Prostate gland (tissue), 2 donors: ENCODE results near the gene EFNA2. TPM values are rescaled to one million over a fixed set of nuclear protein-coding genes. Genes with fewer than 3 reads are reported as not detected.

Experiments
- DNase-seq: peaks from one replicate; pipeline ENCODE4 v3.0.0-alpha.2; 2019; ENCODE audit warnings: low spot score
- H3K27ac ChIP-seq, 2 donors: fragments of 200-600 bp; sonication (generic); 2 replicates each; pipeline ENCODE4 v1.5.1; 2017 to 2019
- H3K27me3 ChIP-seq: fragments of 200-600 bp; sonication (generic); replicated peaks from 2 replicates; pipeline ENCODE4 v1.5.1; 2019; ENCODE audit not compliant: insufficient read depth
- H3K36me3 ChIP-seq, 2 donors: fragments of 200-600 bp; sonication (generic); 1 replicate in 1 of 2; 2 replicates in 1 of 2; pipeline versions ENCODE4 v1.5.1 to v1.8.1; 2017 to 2019
- H3K4me1 ChIP-seq: fragments of 200-600 bp; sonication (generic); replicated peaks from 2 replicates; pipeline ENCODE4 v1.5.1; 2019
- H3K4me3 ChIP-seq, 2 donors: fragments of 200-600 bp; sonication (generic); 2 replicates each; pipeline ENCODE4 v1.5.1; 2017 to 2019
- H3K9me3 ChIP-seq: fragments of 200-600 bp; sonication (generic); 2 replicates; pipeline ENCODE4 v1.5.1; 2017
- POLR2A ChIP-seq: fragments of 450-650 bp; IDR thresholded peaks from one replicate; pipeline ENCODE4 v1.6.1; 2016; ENCODE audit warnings: antibody characterized with exemption, mild to moderate bottlenecking
- POLR2AphosphoS5 ChIP-seq: sonication (generic); formaldehyde crosslinking; IDR thresholded peaks from one replicate; pipeline ENCODE4 v1.6.1; 2017; ENCODE audit warnings: antibody characterized with exemption
- WGBS: methylation state at CpG from one replicate; pipeline ENCODE4 v1.1.5; 2018; 5-methylcytosine and 5-hydroxymethylcytosine counted together
- intact Hi-C: fragments of 100-400 bp; cut with DNase I; formaldehyde crosslinking; loops from one replicate; pipeline ENCODE4 v1.14.2; 2022
- total RNA-seq, 2 donors: library from RNA; depleted of rRNA; stranded (reverse); fragments of >200 nt; gene quantifications; one replicate each; pipeline ENCODE4 v1.1.0, GENCODE V29; 2016
- TF ChIP-seq, protein P1 (sequence below), 4 experiments: fragments of 200-600 bp in 2 of 4; fragments of 450-650 bp in 2 of 4; sonication (generic) in 2 of 4; IDR thresholded peaks; 1 replicate in 3 of 4; 2 replicates in 1 of 4; pipeline ENCODE4 v1.5.1; 2016 to 2019; ENCODE audit warnings: antibody characterized with exemption in 4 of 4, mild to moderate bottlenecking in 2 of 4, moderate library complexity in 2 of 4

Gene EFNA2
- total RNA-seq, 2 donors from 2014 or later: not detected

DNA sequence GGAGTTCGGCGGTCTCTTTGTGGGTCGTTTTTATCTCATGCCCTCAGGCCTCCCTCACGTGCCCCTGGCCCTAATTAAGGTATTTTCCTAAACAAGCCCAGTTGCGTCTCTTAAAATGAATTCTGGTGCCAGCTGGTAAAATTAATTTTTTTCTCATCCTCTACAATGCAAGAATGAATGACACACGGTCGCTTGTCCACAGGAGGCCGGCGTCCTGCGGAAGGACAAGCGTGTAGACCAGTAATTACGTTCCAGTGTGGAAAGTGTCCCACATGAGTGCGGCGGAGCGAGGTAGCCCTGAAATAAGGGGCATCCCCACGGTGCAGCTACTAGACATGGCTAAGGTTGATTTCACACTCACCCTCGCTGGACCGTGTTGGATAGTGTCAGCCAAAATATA, 63.5 kb downstream of the EFNA2 start:
- Histone ChIP-seq H3K36me3 (no peaks in the 10 kb centered on the region), H3K27ac (no peak overlapping the region), H3K27me3 (no peaks in the 10 kb centered on the region), H3K4me3 (no peak overlapping the region), H3K9me3 (no peaks in the 10 kb centered on the region), H3K4me1 (no peaks in the 10 kb centered on the region)
- TF ChIP-seq, protein P1, sequence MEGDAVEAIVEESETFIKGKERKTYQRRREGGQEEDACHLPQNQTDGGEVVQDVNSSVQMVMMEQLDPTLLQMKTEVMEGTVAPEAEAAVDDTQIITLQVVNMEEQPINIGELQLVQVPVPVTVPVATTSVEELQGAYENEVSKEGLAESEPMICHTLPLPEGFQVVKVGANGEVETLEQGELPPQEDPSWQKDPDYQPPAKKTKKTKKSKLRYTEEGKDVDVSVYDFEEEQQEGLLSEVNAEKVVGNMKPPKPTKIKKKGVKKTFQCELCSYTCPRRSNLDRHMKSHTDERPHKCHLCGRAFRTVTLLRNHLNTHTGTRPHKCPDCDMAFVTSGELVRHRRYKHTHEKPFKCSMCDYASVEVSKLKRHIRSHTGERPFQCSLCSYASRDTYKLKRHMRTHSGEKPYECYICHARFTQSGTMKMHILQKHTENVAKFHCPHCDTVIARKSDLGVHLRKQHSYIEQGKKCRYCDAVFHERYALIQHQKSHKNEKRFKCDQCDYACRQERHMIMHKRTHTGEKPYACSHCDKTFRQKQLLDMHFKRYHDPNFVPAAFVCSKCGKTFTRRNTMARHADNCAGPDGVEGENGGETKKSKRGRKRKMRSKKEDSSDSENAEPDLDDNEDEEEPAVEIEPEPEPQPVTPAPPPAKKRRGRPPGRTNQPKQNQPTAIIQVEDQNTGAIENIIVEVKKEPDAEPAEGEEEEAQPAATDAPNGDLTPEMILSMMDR (IDR thresholded peaks at IDR 0.05): no peak
- TF ChIP-seq POLR2A: no peak
- no peak for TF ChIP-seq POLR2AphosphoS5
- 89% methylated on average over 18 of the region's 18 CpGs for WGBS
- intact Hi-C loops: no loop called here
- DNase-seq: no peak

DNA sequence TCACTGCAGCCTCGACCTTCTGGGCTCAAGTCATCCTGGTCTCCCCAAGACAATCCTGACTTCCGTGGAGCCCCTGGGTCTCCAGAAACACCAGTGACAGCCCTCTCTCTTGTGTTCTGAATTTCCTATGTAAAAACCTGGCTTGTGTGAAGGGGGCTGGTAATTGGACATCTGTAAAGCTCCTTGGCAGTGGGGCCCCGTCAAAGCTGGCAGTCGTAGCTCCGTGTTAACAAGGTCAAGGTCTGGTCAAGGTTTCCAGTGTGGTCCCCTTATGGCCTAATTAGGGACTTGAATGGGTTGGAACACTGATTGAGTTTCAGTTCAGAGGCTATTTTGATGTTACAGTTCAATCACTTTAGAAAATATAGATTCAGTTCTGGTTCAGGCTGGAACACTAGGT, 65.2 kb downstream of the EFNA2 start:
- Histone ChIP-seq H3K27me3 (no peaks in the 10 kb centered on the region), H3K4me3 (no peak overlapping the region), H3K36me3 (no peaks in the 10 kb centered on the region), H3K9me3 (no peaks in the 10 kb centered on the region), H3K27ac (no peak overlapping the region), H3K4me1 (peaks cover 3% of the 10 kb centered on the region)
- no peak for DNase-seq
- TF ChIP-seq, protein P1 (IDR thresholded peaks at IDR 0.05): no peak
- TF ChIP-seq POLR2AphosphoS5 (no peak), POLR2A (no peak)
- WGBS: 63% methylated on average over 5 of the region's 5 CpGs
- intact Hi-C loops: no loop called here

Other genes starting within 250 kb of the EFNA2 start
- gene ABCA7, start 245.8 kb upstream of the EFNA2 start, total RNA-seq: 10 to 100 TPM; 16.2 to 25.1 TPM
- gene ARHGAP45, start 218.7 kb upstream of the EFNA2 start, total RNA-seq: 10 to 100 TPM in 1 of 2 donors, 1 to 10 TPM in 1; 8.9 to 26.2 TPM
- 100 to 1,000 TPM; 152 to 169 TPM for gene POLR2E, start 190.5 kb upstream of the EFNA2 start, total RNA-seq
- gene GPX4, start 181.9 kb upstream of the EFNA2 start, total RNA-seq: 100 to 1,000 TPM; 577 to 627 TPM
- 10 to 100 TPM; 32.5 to 79.9 TPM for gene SBNO2, start 111.6 kb upstream of the EFNA2 start, total RNA-seq
- 100 to 1,000 TPM in 1 of 2 donors, 10 to 100 TPM in 1; 75.1 to 157 TPM for gene STK11, start 80.1 kb upstream of the EFNA2 start, total RNA-seq
- 1 to 10 TPM in 1 of 2 donors, under 1 TPM in 1; 0.68 to 4.4 TPM for gene CBARP, start 47.9 kb upstream of the EFNA2 start, total RNA-seq
- gene ATP5F1D, start 44.1 kb upstream of the EFNA2 start, total RNA-seq: 100 to 1,000 TPM; 109 to 151 TPM
- 10 to 100 TPM; 35.8 to 42.9 TPM for gene MIDN, start 37.3 kb upstream of the EFNA2 start, total RNA-seq
- 100 to 1,000 TPM; 753 to 863 TPM for gene CIRBP, start 16.5 kb upstream of the EFNA2 start, total RNA-seq
- 10 to 100 TPM; 95.1 to 98.7 TPM for gene FAM174C, start 10.3 kb upstream of the EFNA2 start, total RNA-seq
- 100 to 1,000 TPM; 147 to 202 TPM for gene NDUFS7, start 98.0 kb downstream of the EFNA2 start, total RNA-seq
- gene GAMT, start 115.7 kb downstream of the EFNA2 start, total RNA-seq: 100 to 1,000 TPM; 100 to 183 TPM
- gene DAZAP1, start 121.7 kb downstream of the EFNA2 start, total RNA-seq: 10 to 100 TPM; 58.6 to 74.1 TPM
- 1,000 to 10,000 TPM; 3,102 to 5,853 TPM for gene RPS15, start 152.5 kb downstream of the EFNA2 start, total RNA-seq
- gene APC2, start 164.2 kb downstream of the EFNA2 start, total RNA-seq: 1 to 10 TPM in 1 of 2 donors, under 1 TPM in 1; 0.05 to 2.2 TPM
- 10 to 100 TPM; 54.0 to 93.0 TPM for gene C19orf25, start 193.3 kb downstream of the EFNA2 start, total RNA-seq
- 10 to 100 TPM in 1 of 2 donors, 1 to 10 TPM in 1; 8.1 to 22.9 TPM for gene PCSK4, start 204.5 kb downstream of the EFNA2 start, total RNA-seq
- gene REEP6, start 205.3 kb downstream of the EFNA2 start, total RNA-seq: 100 to 1,000 TPM in 1 of 2 donors, 10 to 100 TPM in 1; 61.9 to 349 TPM
- gene ADAMTSL5, start 227.1 kb downstream of the EFNA2 start, total RNA-seq: 10 to 100 TPM in 1 of 2 donors, under 1 TPM in 1; 0.82 to 14.5 TPM
- gene PLK5, start 238.2 kb downstream of the EFNA2 start, total RNA-seq: 10 to 100 TPM in 1 of 2 donors, not detected in 1; 28.8 TPM